Activated CD4-positive, alpha-beta T cell treated with anti-CD3 and anti-CD28 coated beads, Interleukin-2, amount 50 U/mL, for 24 hours (primary cell): ENCODE results near the gene TGFBR3.

ENCODE experiments used
- DNase-seq, 2 donors: peaks; one replicate each; pipeline ENCODE4 v3.0.0-alpha.2; 2020; ENCODE audit warnings: low read depth in 1 of 2, low spot score in 1 of 2

Gene TGFBR3

DNA sequence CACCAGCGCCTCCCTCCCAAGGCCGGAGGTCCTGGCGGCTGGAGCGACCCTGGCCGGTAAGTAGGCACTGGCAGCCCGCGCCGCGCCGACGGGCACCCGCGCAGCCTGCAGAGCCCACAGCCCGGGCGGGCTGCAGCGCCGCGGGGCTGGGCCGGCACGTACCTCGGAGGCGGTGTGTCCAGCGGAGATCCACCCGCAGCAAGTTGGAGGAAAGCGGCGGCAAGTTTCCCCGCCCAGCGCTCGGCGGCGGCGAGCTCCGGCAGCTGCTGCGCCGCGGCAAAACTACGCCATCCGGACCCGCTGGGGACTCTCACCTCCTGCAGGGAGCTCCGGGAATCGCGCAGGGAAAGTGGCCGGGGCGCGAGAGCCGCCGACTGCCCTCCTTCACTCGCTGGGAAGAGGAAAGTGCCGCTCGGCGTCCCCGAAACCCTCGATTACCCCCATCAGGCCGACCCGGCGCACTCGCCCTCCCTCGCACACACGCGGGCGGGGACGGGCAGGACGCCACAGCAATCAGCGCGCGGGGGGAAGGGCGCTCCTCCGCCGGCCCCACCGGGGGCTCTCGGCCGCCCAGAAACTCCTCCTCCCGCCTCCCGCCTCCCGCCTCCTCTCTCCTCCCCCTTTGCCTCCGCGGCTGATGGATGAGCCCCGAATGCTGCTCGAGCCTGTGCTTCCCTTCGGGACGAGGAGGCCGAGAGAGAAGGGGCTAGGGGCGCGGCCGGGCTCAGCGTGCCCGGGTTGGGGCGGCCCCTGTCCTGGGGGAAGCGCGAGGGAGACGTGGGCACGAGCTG is at the start of gene TGFBR3:
Gene TGFBR3 (minus strand): TSS at position 436 of the 791 bp plus-strand sequence. CDS start 24,620 bp downstream, outside the sequence.
- DNase-seq: peak; percentile 50 to 61

DNA sequence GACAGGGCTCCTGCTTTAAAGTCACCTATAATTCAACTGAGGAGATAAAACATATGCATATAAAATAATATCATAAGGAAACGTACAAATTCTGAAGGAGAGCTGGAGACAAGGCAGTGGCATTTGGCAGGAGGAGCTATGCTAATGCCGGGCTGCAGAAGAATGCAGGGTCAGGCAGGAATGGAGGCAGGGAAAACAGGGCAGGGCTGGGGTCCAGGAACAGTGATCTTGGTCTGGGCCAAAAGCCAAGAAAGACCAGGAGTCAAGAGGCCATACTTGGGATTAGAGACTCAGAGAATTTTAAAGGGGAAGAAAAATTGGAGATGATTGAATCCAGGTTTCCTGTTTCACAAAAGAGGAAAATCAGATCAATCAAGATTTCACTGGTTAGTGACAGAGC is 43.3 kb upstream of the TGFBR3 start:
- no peak for DNase-seq

DNA sequence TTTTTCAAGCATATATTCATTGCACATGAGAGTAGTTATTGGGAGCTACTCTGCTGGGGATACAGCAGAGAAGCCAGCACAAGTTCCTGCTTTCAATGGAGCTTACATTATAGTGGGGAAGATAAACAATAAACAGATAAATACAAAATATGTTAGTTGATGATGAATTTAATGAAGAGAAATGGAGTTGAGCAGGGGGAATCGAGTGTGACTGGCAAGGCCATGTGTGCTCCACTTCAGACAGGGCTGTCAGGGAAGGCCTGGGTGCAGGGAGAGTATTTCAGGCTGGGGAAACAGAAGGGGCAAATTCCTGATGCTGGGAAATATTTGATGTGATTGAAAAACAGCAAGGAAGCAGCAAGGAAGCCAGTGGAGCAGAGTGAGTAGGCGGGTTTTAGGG is 42.1 kb upstream of the TGFBR3 start:
- no peak for DNase-seq

DNA sequence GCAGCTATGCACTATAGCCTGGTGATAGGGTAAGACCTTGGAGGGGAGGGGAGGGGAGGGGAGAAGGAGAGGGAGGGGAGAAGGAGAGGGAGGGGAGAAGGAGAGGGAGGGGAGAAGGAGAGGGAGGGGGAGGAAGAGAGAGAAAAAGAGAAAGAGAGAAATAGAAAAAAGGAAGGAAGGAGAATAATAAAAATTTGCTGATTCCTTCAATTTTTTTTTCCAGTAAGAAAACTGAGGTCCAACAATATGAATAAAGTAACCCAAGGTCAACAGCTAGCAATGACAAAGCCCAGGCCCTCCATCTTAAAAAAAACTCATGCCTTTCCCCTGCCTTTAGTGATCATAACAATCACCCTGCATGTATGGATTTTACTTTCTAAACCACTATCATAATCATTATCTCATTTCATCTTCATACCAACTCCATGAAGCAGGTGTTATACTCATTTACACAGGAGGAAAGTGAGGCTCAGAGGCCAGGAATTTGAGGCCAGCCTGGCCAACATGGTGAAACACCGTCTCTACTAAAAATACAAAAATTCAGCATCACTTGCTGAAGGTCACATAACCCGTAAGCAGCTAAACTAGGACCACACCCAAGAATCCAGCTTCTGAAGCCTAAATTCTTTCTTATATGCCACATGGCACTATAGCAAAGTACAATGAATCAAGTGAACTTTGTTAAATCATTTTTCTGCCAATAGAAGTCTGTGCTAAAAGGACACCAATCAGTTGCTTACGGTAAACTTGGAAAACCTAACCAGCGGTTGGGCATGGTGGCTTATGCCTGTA is 39.9 kb upstream of the TGFBR3 start:
- DNase-seq: no peak

DNA sequence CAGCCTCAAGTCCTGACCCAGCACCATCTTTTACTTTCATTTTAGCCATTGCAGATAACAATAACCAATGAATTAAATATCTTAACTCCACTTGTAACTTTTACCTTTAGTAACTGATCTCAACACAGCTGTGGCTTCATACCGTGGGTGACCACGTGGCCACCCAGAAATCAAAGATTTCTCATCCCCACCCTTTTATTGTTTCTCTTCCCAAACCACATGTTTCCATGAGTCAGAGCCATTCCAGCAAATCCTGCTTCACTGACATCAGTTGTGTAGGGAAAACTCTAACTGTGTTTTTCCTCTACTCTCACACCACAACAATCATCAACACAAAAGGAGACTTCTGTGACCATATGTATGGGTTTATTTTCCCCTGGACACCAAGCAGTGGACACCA is 38.2 kb upstream of the TGFBR3 start:
- no peak for DNase-seq

DNA sequence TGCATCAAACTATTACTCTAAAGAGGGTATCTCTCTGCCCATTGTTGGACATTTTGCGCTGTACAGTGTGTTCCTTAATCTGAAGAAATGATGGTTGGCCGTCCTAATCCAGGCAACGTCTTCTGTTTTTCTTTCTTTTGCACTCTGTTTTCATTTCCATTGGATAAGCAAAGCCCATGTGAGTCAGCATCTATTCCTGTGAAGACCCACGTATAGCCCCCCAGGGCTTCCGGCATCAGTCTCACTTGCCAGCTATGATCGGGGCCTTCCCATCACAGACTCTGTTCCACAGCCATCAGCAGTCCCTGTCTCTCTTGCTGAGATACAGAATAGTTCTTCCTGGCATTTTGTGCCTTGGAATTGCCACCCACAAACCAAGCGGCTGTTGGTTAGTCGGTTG is 34.0 kb upstream of the TGFBR3 start:
- DNase-seq: no peak

DNA sequence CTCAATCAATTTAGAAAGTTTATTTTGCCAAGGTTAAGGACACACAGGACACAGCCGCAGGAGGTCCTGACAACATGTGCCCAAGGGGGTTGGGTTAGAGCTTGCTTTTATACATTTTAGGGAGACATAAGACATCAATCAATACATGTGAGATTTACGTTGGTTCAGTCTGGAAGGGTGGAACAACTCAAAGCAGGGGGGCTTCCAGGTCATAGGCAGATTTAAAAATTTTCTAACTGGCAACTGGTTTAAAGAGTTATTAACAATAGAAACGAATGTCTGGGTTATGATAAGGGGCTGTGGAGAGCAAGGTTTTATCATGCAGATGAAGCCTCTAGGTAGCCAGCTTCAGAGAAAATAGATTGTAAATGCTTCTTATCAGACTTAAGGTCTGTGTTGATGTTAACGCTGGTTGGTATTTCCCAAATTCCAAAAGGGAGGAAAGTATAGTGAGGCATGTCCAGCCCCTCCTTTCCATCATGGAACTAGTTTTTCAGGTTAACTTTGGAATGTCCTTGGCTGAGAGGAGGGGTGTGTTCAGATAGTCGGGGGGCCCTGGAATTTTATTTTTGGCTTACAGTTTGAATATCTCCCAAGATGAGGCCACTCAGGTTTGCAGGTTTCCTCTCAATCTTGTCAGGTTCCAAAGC is 31.0 kb upstream of the TGFBR3 start:
- DNase-seq: no peak

DNA sequence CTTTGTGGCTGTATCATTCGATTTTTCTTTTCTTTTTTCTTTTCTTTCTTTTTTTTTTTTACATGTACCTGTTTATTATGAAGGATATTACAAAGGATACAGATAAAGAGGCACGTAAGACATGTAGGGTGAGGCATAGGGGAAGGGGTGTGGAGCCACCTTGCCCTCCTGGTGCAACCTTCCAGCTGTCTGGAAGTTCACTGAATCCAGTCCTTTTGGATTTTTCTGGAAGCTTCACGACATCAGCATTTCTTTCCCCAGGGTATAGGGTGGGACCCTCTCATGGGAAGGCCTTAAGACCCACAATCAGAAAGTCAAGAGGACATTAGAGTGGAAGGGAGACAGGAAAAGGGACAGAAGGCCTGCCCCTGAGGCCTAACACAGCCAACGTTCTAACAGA is 30.1 kb upstream of the TGFBR3 start:
- no peak for DNase-seq

DNA sequence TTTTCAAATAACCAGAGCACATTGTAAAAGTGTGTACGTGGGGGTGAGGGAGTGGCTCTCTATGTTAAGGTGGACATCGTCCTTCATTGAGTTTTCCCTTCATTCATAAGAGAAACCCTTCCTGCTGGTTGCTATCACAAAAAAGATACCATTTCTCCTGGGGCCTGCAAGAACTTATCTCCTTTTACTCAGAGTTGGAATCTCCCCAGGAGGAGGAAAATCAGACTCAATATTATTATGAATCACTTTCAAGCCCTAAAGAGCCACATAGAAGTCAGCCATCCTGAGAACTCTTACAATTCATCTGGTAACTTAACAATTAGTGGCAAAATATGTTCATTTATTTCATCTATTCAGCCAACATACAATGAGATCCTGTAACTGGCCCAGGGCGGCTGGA is 27.1 kb upstream of the TGFBR3 start:
- DNase-seq: no peak

DNA sequence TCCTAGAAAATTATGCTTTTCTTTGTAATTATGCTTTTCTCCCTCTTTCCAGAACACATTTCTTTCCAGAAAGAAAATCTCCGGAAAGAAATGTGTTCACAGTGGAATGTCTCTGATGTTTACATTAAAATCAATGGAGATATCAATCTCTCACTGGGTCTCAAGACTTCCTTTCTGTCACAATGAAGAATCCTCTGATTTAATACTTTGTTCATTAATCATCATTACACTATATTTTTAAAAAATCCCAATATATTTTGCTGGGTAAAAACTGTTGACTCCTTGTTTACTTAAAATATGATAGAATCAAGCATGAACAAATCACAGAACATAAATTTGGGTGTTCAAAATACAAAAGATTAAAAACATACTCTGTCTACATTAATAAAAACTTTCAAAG is 26.3 kb upstream of the TGFBR3 start:
- DNase-seq: no peak

DNA sequence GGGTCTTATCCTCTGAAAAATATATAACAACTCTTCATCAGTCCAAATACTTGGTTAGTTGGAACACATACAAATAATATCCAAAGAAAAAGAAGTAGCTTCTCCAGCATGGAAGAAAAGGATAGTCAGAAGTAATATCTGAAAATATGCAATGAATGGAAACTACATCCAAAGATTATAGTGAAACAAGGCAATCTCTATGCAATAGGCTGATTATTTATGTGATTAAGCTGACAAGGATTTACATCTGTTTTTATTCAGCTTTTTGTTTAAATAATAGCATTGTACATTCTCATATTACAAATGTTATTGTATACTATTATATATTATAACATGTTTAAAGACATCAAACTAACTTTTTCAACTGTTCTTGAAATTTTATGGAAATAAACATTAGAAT is 15.3 kb upstream of the TGFBR3 start:
- DNase-seq: no peak

DNA sequence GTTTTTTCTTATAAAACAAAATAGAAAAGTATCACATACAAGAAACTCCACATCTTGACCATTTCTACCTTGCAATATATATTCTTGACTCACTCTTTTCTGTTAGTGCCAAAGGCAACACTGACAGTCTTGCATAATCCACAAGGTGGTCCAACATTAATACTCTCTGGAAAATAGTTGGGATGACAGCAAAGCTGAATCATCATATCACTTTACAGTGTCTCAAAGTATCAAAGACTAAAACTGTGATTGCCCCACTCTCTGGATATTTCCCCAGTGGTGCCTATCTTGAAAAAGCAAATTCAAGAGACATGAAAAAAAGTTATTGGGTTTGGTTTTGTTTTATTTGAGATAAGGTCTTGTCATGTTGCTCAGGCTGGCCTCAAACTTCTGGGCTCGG is 14.6 kb upstream of the TGFBR3 start:
- no peak for DNase-seq

DNA sequence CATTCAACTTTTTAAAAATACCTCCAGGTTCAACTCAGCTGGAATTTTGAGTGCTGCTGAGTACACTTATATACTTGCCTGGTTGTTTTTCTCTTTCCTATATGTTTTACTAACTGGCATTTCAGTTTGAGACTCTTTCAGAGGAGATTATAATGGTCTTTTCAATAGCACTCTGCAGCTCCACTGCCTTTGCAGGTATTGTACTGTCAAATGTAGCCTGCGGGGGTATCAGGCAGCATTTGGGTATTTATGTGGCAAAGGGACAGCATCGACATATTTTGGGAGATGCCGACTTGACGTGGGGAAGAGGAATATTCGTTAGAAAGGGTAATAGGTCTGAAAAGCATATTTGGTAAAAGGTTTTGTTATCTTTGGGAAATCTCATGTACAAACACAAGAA is 11.1 kb upstream of the TGFBR3 start:
- DNase-seq: no peak

DNA sequence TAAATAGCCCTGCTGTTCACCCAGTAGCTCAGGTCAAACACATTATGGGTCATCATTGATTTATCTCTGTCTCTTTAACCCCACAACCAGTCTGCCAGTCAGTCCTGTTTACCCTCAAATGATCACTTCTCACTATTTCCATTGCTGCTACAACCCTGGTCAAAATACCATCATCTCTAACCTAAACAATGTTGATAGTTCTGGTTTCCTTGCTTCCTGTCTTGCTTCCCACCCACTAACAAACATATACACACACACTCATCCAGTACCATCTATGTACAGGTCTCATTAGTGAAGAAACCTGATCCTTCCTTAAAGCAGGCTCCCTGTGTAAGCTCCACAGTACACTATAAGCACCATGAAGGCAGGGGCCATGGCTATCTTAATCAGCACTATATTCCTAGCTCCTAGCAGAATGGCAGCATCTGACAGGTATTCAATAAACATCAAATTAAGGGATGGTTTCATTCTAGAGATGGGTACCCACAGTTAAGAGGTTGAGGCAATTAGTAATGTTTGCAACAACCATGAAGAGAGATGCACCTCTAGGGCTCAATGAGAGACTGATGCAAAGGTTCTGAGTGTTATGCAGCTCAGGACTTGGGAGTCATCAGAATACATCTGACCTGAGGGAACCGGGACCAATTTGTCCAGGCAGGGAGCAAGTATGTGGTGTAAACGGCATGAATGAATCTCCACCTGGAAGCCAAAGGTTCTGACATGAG is 10.0 kb upstream of the TGFBR3 start:
- no peak for DNase-seq

DNA sequence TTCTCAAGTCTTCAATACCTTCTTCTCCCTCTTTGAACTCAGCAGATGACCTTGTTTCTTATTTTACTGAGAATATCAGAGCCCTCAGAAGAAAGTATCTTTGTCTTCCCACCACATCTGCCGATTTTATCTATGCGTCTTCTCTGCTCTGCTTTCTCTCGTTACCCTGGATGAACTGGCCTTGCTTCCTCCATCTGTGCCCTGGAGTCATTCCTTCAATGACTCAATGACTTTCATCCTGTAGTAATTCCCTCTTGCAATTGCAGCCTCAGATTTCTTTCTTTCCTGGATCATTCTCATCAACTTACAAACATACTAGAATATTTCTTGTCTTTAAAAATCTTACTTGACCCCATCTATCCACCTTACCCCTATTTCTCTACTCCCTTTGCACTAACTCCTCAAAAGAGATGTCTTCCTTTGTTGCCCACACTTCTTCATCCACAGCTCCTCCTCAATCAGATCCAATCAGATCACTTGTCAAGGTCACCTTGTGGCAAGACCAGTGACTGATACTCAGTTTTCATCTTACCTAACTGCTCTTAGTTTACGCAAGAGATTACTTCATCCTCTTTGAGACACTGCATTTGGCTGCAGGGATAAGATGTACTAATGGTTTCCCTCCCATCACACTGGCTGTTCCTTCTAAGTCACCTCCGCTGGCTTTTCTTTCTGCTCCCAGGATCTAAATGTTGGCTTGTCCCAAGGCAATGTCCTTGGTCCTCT is 8.2 kb upstream of the TGFBR3 start:
- no peak for DNase-seq

DNA sequence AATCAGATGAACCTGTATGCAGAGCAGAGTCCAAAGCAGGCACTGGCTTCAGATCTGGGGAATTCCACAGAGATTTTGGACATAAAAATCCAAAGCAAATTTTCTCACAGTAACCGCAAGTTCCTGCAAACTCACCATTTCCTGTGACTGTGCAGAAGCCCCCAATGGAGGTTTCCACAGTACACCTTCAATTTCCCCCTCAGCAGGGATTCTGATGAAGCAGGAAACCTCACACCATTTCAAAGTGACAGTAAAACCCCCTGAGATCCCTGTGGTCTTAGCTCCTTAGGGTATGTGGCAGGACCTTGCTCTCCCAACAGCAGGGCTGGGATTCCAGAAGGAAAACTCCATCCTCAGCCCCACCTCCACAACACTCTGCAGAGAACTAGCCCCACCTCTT is 6.0 kb upstream of the TGFBR3 start:
- no peak for DNase-seq

DNA sequence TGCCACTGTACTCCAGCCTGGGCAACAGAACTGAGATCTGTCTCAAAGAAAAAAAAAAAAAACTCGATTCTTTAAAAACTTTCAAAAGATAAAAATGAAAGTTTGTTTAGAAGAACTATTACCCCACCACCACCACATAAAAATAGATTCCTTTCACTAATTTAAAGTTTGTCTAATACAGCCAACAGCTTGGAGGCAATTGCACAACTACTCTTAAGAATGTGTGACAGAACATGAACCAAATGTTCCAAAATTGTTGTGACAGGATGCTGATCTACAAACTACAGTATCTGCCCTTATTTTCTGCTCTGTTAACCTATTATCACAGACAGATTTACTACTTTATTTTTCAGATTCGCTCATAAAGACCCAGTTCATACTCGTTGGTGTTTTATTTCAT is 5.5 kb upstream of the TGFBR3 start:
- no peak for DNase-seq

DNA sequence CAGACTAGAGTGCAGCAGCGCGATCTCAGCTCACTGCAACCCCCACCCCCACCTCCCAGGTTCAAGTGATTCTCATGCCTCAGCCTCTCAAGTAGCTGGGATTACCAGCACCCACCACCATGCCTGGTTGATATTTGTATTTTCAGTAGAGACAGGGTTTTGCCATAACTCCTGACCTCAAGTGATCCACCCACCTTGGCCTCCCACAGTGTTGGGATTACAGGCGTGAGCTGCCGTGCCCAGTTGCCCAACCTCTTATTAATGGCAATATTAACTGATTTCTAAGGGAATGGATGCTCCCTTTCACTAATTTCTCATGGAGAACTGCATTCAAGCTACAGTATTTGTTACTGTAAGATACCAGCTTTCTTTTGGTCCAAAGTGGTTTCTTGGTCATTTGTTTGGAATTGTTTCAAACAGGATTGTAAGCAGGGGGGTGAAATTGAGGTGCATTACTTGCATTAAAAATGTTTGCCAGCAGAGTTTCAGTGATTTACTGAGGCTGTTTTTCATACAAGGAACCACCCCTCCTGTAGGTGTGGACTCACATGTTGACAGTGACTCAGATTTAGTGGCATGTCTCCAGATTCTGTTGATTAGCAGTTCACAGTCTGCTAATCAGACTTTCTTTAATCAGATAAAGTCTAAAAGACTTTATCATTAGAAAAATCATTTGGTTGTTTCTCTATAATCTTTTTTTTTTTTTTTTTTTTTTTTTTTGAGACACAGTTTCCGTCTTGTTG is 3.9 kb upstream of the TGFBR3 start:
- DNase-seq: no peak

DNA sequence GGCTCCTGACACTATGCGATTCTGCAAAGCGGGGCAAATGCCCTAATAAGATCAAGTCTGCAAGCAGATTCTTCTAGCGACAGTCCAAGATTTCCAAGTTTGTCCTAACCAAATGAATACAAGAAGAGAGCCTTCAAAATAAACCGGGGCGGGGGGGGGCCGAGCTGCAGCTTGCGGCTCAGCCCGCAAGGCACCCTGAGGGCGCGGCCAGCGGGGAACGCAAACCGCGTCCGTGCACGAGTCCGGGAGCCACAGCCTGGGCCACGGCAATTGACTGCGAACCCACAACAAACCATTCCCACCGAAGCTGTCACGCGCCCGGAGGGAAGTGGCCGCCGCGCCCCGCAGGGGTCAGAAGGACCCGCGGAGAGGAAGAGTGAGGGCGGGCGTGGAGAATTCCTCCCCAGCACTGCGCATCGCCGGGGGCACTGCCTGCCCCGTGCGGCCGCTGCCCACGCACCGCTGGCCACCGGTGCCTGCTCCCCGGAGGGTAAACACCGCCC is 687 bp downstream of the TGFBR3 start:
- no peak for DNase-seq
